GM19239 (cell line): ENCODE results near the gene GET4.
"Not testable (repeated sequence)": the region's sequence is repeated elsewhere in the genome, so short reads cannot be mapped to it uniquely, and the experiment has no call there.

Experiments used
- DNase-seq: peaks from one replicate; pipeline ENCODE4 v3.0.0; 2011; ENCODE audit warnings: low spot score; ENCODE audit not compliant: insufficient read length
- FAIRE-seq: peaks from 2 replicates; lab custom pipeline; 2011; peaks lifted over from hg19 to GRCh38; lab: Jason Lieb, UNC

The GET4 gene

GRCh38 chr7:937856-938484, 61.6 kb downstream of the GET4 start:
- no peak for FAIRE-seq
- no peak for DNase-seq

- DNase-seq = no peak
- FAIRE-seq = no peak
These were observed 62.3 kb downstream of the GET4 start for GRCh38 chr7:938546-939185.

GRCh38 chr7:939843-940242, 63.5 kb downstream of the GET4 start:
- no peak for FAIRE-seq
- DNase-seq = no peak

- peak; percentile 40 for FAIRE-seq
- no peak for DNase-seq
These were observed 64.5 kb downstream of the GET4 start for GRCh38 chr7:940599-941408.

- DNase-seq, FAIRE-seq: not testable (repeated sequence)
These were observed 67.4 kb downstream of the GET4 start for GRCh38 chr7:943793-944192.

- FAIRE-seq = no peak
These were observed 68.4 kb downstream of the GET4 start for GRCh38 chr7:944744-945143.

GRCh38 chr7:945147-945555, 68.8 kb downstream of the GET4 start:
- FAIRE-seq (no peak), DNase-seq (no peak)

More at GRCh38 chr7:944744-945143, 68.4 kb downstream of the GET4 start:
- DNase-seq = no peak

- FAIRE-seq (no peak), DNase-seq (no peak)
These were observed 69.4 kb downstream of the GET4 start for GRCh38 chr7:945556-946255.
